Left kidney (tissue), 1 donor: ENCODE data around the gene KRTAP19-7. TPM values are rescaled to one million over a fixed set of nuclear protein-coding genes. Genes with fewer than 3 reads are reported as not detected.

ENCODE experiments used
- polyA plus RNA-seq: library from polyadenylated mRNA; unstranded; fragments of 120-200 nt; gene quantifications from one replicate; pipeline ENCODE4 v1.2.1, GENCODE V29; 2013; ENCODE audit not compliant: insufficient read length

KRTAP19-7 gene
- polyA plus RNA-seq, 1 donor, result not detected

Other genes starting within 250 kb of the KRTAP19-7 start
- gene KRTAP26-1, start 241.0 kb downstream of the KRTAP19-7 start, polyA plus RNA-seq, result not detected
- gene KRTAP27-1, start 223.6 kb downstream of the KRTAP19-7 start, polyA plus RNA-seq, result not detected
- gene KRTAP23-1, start 212.7 kb downstream of the KRTAP19-7 start, polyA plus RNA-seq, result not detected
- not detected for gene KRTAP13-2, start 189.0 kb downstream of the KRTAP19-7 start, polyA plus RNA-seq
- gene KRTAP13-1, start 165.3 kb downstream of the KRTAP19-7 start, polyA plus RNA-seq, result not detected
- not detected for gene KRTAP13-3, start 135.4 kb downstream of the KRTAP19-7 start, polyA plus RNA-seq
- gene KRTAP13-4, start 131.1 kb downstream of the KRTAP19-7 start, polyA plus RNA-seq, result not detected
- gene KRTAP15-1, start 121.0 kb downstream of the KRTAP19-7 start, polyA plus RNA-seq, result not detected
- not detected for gene KRTAP19-1, start 80.9 kb downstream of the KRTAP19-7 start, polyA plus RNA-seq
- not detected for gene KRTAP19-2, start 73.9 kb downstream of the KRTAP19-7 start, polyA plus RNA-seq
- not detected for gene KRTAP19-3, start 69.3 kb downstream of the KRTAP19-7 start, polyA plus RNA-seq
- gene KRTAP19-4, start 64.1 kb downstream of the KRTAP19-7 start, polyA plus RNA-seq, result not detected
- not detected for gene KRTAP19-5, start 59.2 kb downstream of the KRTAP19-7 start, polyA plus RNA-seq
- gene KRTAP19-6, start 19.4 kb downstream of the KRTAP19-7 start, polyA plus RNA-seq, result not detected
- gene KRTAP22-2, start 29.1 kb upstream of the KRTAP19-7 start, polyA plus RNA-seq, result not detected
- gene KRTAP6-3, start 31.1 kb upstream of the KRTAP19-7 start, polyA plus RNA-seq, result not detected
- gene KRTAP6-2, start 37.6 kb upstream of the KRTAP19-7 start, polyA plus RNA-seq, result not detected
- gene KRTAP22-1, start 39.8 kb upstream of the KRTAP19-7 start, polyA plus RNA-seq, result not detected
- not detected for gene KRTAP6-1, start 52.6 kb upstream of the KRTAP19-7 start, polyA plus RNA-seq
- not detected for gene KRTAP20-1, start 55.1 kb upstream of the KRTAP19-7 start, polyA plus RNA-seq
- gene KRTAP20-4, start 59.3 kb upstream of the KRTAP19-7 start, polyA plus RNA-seq, result not detected
- gene KRTAP20-2, start 73.9 kb upstream of the KRTAP19-7 start, polyA plus RNA-seq, result not detected
- not detected for gene KRTAP20-3, start 81.5 kb upstream of the KRTAP19-7 start, polyA plus RNA-seq
- gene KRTAP21-3, start 157.5 kb upstream of the KRTAP19-7 start, polyA plus RNA-seq, result not detected
- gene KRTAP21-2, start 185.9 kb upstream of the KRTAP19-7 start, polyA plus RNA-seq, result not detected
- not detected for gene KRTAP21-1, start 194.1 kb upstream of the KRTAP19-7 start, polyA plus RNA-seq